ENCODE results near the gene COBL.

The COBL gene, protein sequence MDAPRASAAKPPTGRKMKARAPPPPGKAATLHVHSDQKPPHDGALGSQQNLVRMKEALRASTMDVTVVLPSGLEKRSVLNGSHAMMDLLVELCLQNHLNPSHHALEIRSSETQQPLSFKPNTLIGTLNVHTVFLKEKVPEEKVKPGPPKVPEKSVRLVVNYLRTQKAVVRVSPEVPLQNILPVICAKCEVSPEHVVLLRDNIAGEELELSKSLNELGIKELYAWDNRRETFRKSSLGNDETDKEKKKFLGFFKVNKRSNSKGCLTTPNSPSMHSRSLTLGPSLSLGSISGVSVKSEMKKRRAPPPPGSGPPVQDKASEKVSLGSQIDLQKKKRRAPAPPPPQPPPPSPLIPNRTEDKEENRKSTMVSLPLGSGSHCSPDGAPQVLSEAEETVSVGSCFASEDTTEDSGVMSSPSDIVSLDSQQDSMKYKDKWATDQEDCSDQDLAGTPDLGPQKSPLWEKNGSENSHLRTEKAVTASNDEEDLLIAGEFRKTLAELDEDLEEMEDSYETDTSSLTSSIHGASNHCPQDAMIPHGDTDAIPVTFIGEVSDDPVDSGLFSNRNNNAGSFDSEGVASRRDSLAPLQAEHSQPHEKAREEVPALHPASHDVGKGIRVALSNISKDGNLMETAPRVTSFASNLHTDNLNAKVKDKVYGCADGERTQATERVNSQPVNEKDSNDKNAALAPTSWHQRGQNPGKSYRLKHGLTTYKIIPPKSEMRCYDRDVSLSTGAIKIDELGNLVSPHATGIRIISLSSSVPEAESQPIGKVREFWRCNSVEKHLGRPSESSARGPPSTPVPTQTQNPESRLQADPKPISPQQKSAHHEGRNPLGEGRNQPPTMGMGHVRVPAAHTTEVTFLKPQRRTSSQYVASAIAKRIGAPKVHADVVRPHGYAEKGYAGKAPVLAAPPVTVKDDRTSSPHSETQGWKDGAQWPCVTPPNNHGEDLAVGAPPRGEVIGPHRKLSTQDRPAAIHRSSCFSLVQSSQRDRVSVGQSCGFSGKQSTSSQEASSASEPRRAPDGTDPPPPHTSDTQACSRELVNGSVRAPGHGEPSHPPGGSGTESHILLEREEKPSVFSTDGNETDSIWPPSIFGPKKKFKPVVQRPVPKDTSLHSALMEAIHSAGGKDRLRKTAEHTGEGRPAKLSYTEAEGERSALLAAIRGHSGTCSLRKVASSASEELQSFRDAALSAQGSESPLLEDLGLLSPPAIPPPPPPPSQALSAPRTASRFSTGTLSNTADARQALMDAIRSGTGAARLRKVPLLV

GRCh38 chr7:51316666-51317581 is at the start of gene COBL:
Gene COBL (minus strand): TSS chr7:51316809. CDS start chr7:51316633, 176 bp downstream.
- FAIRE-seq = no peak

DNA sequence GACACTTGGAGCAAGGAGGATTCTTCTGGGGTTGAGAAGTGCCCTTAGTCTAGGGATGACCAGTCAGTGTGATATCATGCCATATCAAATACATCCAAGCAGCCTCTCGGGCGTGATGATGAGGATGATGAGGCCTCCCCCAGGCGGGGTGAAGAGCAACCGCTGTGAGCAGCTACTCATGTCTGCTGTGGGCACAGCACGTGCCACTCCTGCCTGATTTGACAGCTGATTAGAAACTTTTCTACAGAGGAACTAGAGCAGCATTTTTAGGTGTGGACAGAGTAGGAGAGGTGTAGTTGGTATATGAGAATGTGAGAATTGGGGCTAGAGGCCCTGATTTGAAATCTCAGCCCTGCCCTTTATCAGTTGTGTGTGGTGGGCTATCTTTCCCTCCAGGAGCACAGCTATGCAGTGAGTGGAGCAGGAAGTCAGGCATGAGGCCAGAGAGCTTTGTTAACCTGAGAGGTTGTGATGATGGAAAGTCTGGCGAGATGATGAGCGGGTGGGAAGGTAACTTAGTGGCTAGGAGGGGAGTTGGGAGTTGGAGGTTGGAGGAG is 49.6 kb upstream of the COBL start:
- no peak for FAIRE-seq

- FAIRE-seq = no peak
Observed at GRCh38 chr7:51357821-51358220, 41.2 kb upstream of the COBL start.

DNA sequence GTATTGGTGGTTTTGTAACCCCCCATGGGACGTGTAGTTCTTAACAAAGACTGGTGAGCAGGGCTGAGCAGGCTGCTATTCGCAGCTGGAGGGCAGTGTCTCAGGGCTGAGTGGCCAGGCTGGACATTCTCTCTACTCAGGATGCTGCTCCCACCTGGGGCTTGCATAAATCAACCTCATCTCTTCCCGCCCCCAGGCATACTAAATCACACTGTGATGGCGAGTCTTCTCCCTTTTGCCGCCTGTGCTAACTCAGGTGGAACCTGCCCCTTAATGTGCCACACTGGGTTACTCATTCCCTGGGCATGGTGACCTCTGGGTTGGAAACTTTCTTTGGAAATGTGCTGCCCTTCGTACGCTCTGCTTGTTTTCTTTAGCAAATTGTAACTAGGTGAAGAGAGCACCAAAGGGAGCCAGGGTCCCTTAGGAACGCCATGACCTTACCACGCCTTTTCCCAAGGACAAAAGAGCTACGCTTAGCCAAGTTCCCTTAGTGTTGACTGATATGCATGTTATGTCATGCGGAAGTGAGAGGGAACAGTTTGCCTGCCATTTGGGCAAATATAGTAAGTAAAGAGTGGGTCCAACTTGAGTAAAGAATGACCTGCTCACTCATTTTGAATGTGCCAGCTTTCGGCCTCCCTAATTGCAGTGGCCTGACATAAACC is 40.4 kb upstream of the COBL start:
- no peak for FAIRE-seq

GRCh38 chr7:51354897-51355296 is 38.3 kb upstream of the COBL start:
- FAIRE-seq = no peak

- FAIRE-seq = no peak
Observed at GRCh38 chr7:51354434-51354833, 37.8 kb upstream of the COBL start.

GRCh38 chr7:51352174-51353100 is 35.8 kb upstream of the COBL start:
- FAIRE-seq = no peak

DNA sequence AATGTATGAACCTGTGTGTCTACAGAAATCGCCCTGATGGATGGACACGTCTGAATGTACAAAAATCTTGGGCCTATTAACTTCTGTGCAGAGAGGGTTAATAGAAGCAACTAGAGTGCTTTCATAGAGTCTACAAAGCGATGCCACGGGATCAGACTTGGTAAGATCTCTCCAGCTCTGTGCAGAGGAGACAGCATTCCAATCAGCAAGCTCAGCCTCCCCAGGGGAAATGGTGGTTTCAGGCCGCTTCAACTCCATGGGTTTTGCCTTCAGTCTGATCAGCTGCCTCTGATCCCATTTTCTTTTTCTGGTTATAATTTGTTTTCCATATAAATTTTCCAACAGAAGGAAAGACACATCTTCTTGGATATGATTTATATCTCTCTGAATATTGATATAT is 35.1 kb upstream of the COBL start:
- FAIRE-seq = no peak

DNA sequence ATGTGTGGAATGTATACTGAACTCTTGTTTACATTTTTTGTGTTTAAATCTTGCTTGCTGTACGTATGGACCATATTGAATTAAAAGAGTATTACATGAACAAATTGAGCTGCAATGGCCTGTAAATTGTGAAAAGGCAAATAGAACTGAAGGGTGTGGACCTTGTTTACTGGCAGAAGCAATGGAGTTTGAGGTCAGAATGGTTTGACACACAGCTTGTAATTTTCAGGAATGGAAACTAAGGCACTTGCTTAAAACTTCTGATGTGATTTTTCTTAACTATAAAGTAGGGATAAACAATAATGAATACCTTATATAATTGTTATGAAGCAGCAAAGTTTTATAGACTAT is 33.9 kb upstream of the COBL start:
- FAIRE-seq = no peak

GRCh38 chr7:51349820-51350545 is 33.4 kb upstream of the COBL start:
- FAIRE-seq = no peak

DNA sequence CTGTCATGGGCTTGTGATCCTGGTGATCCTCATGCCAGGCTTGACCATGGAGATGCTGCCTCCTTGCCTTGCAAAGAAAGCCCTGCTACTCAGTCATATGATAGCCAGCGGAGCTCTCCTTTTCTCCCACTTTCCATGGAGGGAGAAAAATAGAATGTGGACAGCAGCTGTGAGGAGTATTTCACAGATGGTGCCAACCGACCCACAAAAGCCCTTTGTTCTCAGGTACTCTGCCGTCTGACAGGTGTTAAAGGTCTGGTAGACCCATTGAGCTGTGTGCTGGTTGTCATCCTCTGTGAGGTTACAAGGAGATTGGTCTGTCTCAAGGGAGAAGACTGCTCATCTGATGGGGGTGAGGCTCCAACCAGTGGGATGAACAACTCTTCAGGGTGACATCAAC is 29.5 kb upstream of the COBL start:
- no peak for FAIRE-seq

- FAIRE-seq = no peak
Observed at GRCh38 chr7:51344406-51345138, 28.0 kb upstream of the COBL start.

- FAIRE-seq = no peak
Observed at GRCh38 chr7:51340936-51341335, 24.3 kb upstream of the COBL start.

GRCh38 chr7:51340029-51340838 is 23.6 kb upstream of the COBL start:
- no peak for FAIRE-seq

GRCh38 chr7:51335057-51335456 is 18.4 kb upstream of the COBL start:
- no peak for FAIRE-seq

GRCh38 chr7:51329696-51330263 is 13.2 kb upstream of the COBL start:
- FAIRE-seq = no peak

GRCh38 chr7:51328351-51328801 is 11.8 kb upstream of the COBL start:
- no peak for FAIRE-seq

Measured in colon (tissue), 2 donors.